Hepatocyte (in vitro differentiated cells): ENCODE results near the gene ACOX3. TPM values are rescaled to one million over a fixed set of nuclear protein-coding genes. Genes with fewer than 3 reads are reported as not detected.
"Not testable (repeated sequence)": the region's sequence is repeated elsewhere in the genome, so short reads cannot be mapped to it uniquely, and the experiment has no call there.

Experiments used
- DNase-seq: peaks from one replicate; pipeline ENCODE4 v3.0.0-alpha.2; 2016; ENCODE audit warnings: low spot score
- H2AFZ ChIP-seq: fragments of 200-600 bp; sonication (generic); 2 replicates; pipeline ENCODE4 v1.6.0; 2016; ENCODE audit warnings: antibody characterized with exemption, mild to moderate bottlenecking
- H3K27ac ChIP-seq: fragments of 200-600 bp; sonication (generic); 2 replicates; pipeline ENCODE4 v1.5.1; 2016; ENCODE audit warnings: mild to moderate bottlenecking
- H3K27me3 ChIP-seq: fragments of 200-600 bp; sonication (generic); 2 replicates; pipeline ENCODE4 v1.6.1; 2016
- H3K36me3 ChIP-seq: fragments of 200-600 bp; sonication (generic); replicated peaks from 2 replicates; pipeline ENCODE4 v1.5.1; 2016; ENCODE audit warnings: low read depth; ENCODE audit not compliant: insufficient read depth
- H3K4me1 ChIP-seq: fragments of 200-600 bp; sonication (generic); 2 replicates; pipeline ENCODE4 v1.5.1; 2016; ENCODE audit warnings: mild to moderate bottlenecking, moderate library complexity; ENCODE audit not compliant: insufficient read depth
- H3K4me2 ChIP-seq: fragments of 200-600 bp; sonication (generic); 2 replicates; pipeline ENCODE4 v1.6.0; 2016
- H3K4me3 ChIP-seq: fragments of 200-600 bp; sonication (generic); 2 replicates; pipeline ENCODE4 v1.5.1; 2016; ENCODE audit warnings: mild to moderate bottlenecking
- H3K79me2 ChIP-seq: fragments of 200-600 bp; sonication (generic); 2 replicates; pipeline ENCODE4 v1.6.0; 2017; ENCODE audit warnings: mild to moderate bottlenecking
- H3K9me2 ChIP-seq: fragments of 200-600 bp; sonication (generic); replicated peaks from 2 replicates; pipeline ENCODE4 v1.6.0; 2017; ENCODE audit warnings: mild to moderate bottlenecking; ENCODE audit not compliant: insufficient read depth
- H3K9me3 ChIP-seq: fragments of 200-600 bp; sonication (generic); 2 replicates; pipeline ENCODE4 v1.5.1; 2016; ENCODE audit warnings: low read depth, mild to moderate bottlenecking
- H4K20me1 ChIP-seq: fragments of 200-600 bp; sonication (generic); 2 replicates; pipeline ENCODE4 v1.6.0; 2016; ENCODE audit warnings: mild to moderate bottlenecking; ENCODE audit not compliant: insufficient read depth, poor library complexity, severe bottlenecking
- EZH2 ChIP-seq: fragments of 200-600 bp; sonication (generic); IDR thresholded peaks from 2 replicates; pipeline ENCODE4 v1.6.1; 2016; ENCODE audit warnings: antibody characterized with exemption, mild to moderate bottlenecking, borderline replicate concordance
- EZH2phosphoT487 ChIP-seq: fragments of 200-600 bp; sonication (generic); IDR thresholded peaks from one replicate; pipeline ENCODE4 v1.6.1; 2018; ENCODE audit warnings: antibody characterized with exemption, mild to moderate bottlenecking, low read depth, moderate library complexity; ENCODE audit not compliant: unreplicated experiment, severe bottlenecking
- WGBS: methylation state at CpG from one replicate; pipeline ENCODE4 v1.1.6; 2016; ENCODE audit warnings: low lambda C conversion rate; ENCODE audit errors: missing lambda C conversion rate; 5-methylcytosine and 5-hydroxymethylcytosine counted together
- polyA plus RNA-seq: library from polyadenylated mRNA; unstranded; fragments of >200 nt; fragmentation: Nextera tagmentation; extraction: Ambion mirVana; gene quantifications from 2 replicates; pipeline ENCODE4 v1.2.1, GENCODE V29; 2016
- total RNA-seq: library from RNA; depleted of rRNA; stranded (reverse); fragments of >200 nt; gene quantifications from 2 replicates; pipeline ENCODE4 v1.2.3, GENCODE V29; 2014
- TF ChIP-seq, protein P1 (sequence below): fragments of 200-600 bp; sonication (generic); IDR thresholded peaks from 2 replicates; pipeline ENCODE4 v1.5.1; 2016; ENCODE audit warnings: antibody characterized with exemption, mild to moderate bottlenecking; ENCODE audit not compliant: poor library complexity

The ACOX3 gene
- total and polyA plus RNA-seq, 2 experiments from 2014 or later = 17.6 to 22.5 TPM

DNA sequence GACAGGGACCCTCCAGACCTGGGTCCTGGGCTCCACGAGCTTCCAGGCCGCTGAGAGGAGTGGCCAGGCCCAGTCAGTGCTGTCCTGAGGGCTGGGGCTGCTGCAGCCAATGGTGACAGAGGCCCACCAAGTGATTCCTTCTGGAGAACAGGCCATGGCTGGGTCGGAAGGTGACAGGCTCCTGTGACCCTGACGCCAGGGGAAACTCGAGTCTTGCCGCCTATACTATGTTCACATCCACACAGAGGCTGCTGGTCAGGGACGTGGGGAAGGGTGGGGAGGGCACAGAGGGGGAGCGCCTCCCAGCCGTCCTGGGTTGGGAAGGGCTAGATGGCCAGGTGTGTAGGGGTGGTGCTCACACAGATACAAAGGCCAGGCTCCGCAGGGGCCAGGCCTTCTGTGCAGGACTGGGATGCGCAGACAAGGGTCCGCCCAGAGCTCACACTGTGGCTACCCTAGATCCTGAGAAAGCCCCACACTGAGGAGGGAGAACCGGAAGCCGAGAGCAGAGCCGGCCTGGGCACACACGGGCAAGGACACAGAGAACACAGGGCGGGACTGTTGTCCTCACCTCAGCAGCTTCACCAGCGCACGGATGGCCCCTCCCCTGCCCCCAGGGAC lies 89.6 kb downstream of the ACOX3 start:
- no peaks in the 10 kb centered on the region for H3K27me3 ChIP-seq
- H2AFZ ChIP-seq = no peak overlapping the region
- H3K4me2 ChIP-seq = no peak overlapping the region
- H3K36me3 ChIP-seq = no peaks in the 10 kb centered on the region
- H3K4me1 ChIP-seq = peaks cover 8% of the 10 kb centered on the region
- TF ChIP-seq EZH2 (no peak), EZH2phosphoT487 (no peak)
- TF ChIP-seq, protein P1, sequence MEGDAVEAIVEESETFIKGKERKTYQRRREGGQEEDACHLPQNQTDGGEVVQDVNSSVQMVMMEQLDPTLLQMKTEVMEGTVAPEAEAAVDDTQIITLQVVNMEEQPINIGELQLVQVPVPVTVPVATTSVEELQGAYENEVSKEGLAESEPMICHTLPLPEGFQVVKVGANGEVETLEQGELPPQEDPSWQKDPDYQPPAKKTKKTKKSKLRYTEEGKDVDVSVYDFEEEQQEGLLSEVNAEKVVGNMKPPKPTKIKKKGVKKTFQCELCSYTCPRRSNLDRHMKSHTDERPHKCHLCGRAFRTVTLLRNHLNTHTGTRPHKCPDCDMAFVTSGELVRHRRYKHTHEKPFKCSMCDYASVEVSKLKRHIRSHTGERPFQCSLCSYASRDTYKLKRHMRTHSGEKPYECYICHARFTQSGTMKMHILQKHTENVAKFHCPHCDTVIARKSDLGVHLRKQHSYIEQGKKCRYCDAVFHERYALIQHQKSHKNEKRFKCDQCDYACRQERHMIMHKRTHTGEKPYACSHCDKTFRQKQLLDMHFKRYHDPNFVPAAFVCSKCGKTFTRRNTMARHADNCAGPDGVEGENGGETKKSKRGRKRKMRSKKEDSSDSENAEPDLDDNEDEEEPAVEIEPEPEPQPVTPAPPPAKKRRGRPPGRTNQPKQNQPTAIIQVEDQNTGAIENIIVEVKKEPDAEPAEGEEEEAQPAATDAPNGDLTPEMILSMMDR = no peak
- no peaks in the 10 kb centered on the region for H3K79me2 ChIP-seq
- no peaks in the 10 kb centered on the region for H3K9me3 ChIP-seq
- H3K4me3 ChIP-seq = no peak overlapping the region
- H4K20me1 ChIP-seq = no peaks in the 10 kb centered on the region
- WGBS = 86% methylated on average over 15 of the region's 19 CpGs
- DNase-seq = no peak
- no peak overlapping the region for H3K27ac ChIP-seq
- H3K9me2 ChIP-seq = no peaks in the 10 kb centered on the region

GRCh38 chr4:8350352-8350751 lies 90.2 kb downstream of the ACOX3 start:
- DNase-seq = no peak
- no peaks in the 10 kb centered on the region for H3K9me3 ChIP-seq
- H3K4me3 ChIP-seq = no peak overlapping the region
- no peaks in the 10 kb centered on the region for H4K20me1 ChIP-seq
- H3K36me3 ChIP-seq = no peaks in the 10 kb centered on the region
- H3K79me2 ChIP-seq = no peaks in the 10 kb centered on the region
- WGBS = 92% methylated on average over 13 of the region's 13 CpGs
- no peaks in the 10 kb centered on the region for H3K27me3 ChIP-seq
- no peaks in the 10 kb centered on the region for H3K9me2 ChIP-seq
- no peak overlapping the region for H3K4me2 ChIP-seq
- peaks cover 8% of the 10 kb centered on the region for H3K4me1 ChIP-seq
- no peak overlapping the region for H3K27ac ChIP-seq
- no peak for TF ChIP-seq EZH2phosphoT487
- H2AFZ ChIP-seq = no peak overlapping the region

GRCh38 chr4:8349664-8350236 lies 90.8 kb downstream of the ACOX3 start:
- no peak overlapping the region for H2AFZ ChIP-seq
- no peaks in the 10 kb centered on the region for H3K9me2 ChIP-seq
- 80% methylated on average over 7 of the region's 7 CpGs for WGBS
- no peak overlapping the region for H3K4me3 ChIP-seq
- TF ChIP-seq, protein P1 = no peak
- no peak for TF ChIP-seq EZH2phosphoT487
- no peak for TF ChIP-seq EZH2
- no peak overlapping the region for H3K4me2 ChIP-seq
- no peak overlapping the region for H3K27ac ChIP-seq
- H4K20me1 ChIP-seq = no peaks in the 10 kb centered on the region
- H3K79me2 ChIP-seq = no peaks in the 10 kb centered on the region
- H3K9me3 ChIP-seq = no peaks in the 10 kb centered on the region
- DNase-seq = no peak
- H3K36me3 ChIP-seq = no peaks in the 10 kb centered on the region
- peaks cover 8% of the 10 kb centered on the region for H3K4me1 ChIP-seq
- H3K27me3 ChIP-seq = no peaks in the 10 kb centered on the region

DNA sequence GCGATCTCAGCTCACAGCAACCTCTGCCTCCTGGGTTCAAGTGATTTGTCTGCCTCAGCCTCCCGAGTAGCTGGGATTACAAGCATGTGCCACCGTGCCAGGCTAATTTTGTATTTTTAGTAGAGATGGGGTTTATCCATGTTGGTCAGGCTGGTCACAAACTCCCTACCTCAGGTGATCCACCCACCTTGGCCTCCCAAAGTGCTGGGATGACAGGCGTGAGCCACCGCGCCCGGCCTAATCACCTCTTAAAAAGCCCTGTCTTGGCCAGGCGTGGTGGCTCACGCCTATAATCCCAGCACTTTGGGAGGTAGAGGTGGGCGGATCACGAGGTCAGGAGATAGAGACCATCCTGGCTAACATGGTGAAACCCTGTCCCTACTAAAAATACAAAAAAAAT lies 91.3 kb downstream of the ACOX3 start:
- not testable (repeated sequence) for H3K9me2 ChIP-seq, H4K20me1 ChIP-seq, H3K27ac ChIP-seq, H3K4me2 ChIP-seq, H2AFZ ChIP-seq, H3K79me2 ChIP-seq, H3K9me3 ChIP-seq, H3K4me3 ChIP-seq, H3K27me3 ChIP-seq, DNase-seq, H3K4me1 ChIP-seq, H3K36me3 ChIP-seq
- 87% methylated on average over 11 of the region's 11 CpGs for WGBS
